K562 (cell line): ENCODE results near the gene ZNF586. TPM values are rescaled to one million over a fixed set of nuclear protein-coding genes. Genes with fewer than 3 reads are reported as not detected.
"Not testable (repeated sequence)": the region's sequence is repeated elsewhere in the genome, so short reads cannot be mapped to it uniquely, and the experiment has no call there.

Experiments
- ATAC-seq: fragments of 200-7000 bp; cut with Tn5 transposase; 3 replicates; pipeline ENCODE4 v1.9.1; 2020; ENCODE audit warnings: moderate library complexity
- BruUV-seq: library from RNA; stranded (reverse); fragments of 400-500 nt; replicated peaks from 2 replicates; lab custom pipeline; 2021; lab: Mats Ljungman, UMichigan
- CTCF ChIA-PET: fragments of 300-600 bp; formaldehyde crosslinking; extraction: SDS; loops from one replicate; lab custom pipeline; 2021; ENCODE audit warnings: low intra/inter-chr PET ratio; lab: Yijun Ruan, JAX
- POLR2A ChIA-PET: fragments of 300-600, 350-650 bp; sonication (Branson Sonifier 250); formaldehyde crosslinking; extraction: SDS; loops from one replicate; lab custom pipeline; 2021; ENCODE audit warnings: antibody characterized with exemption, inconsistent platforms; lab: Yijun Ruan, JAX
- DNase-seq, 4 experiments: peaks; one replicate each; pipeline versions ENCODE4 v3.0.0 to v3.0.0-alpha.2; 2011 to 2018; ENCODE audit warnings: low spot score in 3 of 4, mixed read lengths in 3 of 4; ENCODE audit errors: extremely low read depth in 1 of 4
- FAIRE-seq: peaks from 2 replicates; lab custom pipeline; 2011; peaks lifted over from hg19 to GRCh38; lab: Jason Lieb, UNC
- H2AFZ ChIP-seq: 2 replicates; pipeline ENCODE4 v1.6.0; 2011; ENCODE audit warnings: low read depth, low read length, control low read depth, inconsistent platforms
- H3K27ac ChIP-seq: fragments of 200-600 bp; 3 replicates; pipeline ENCODE4 v1.8.0; 2011; ENCODE audit warnings: low read depth, mild to moderate bottlenecking, control low read depth, inconsistent platforms, low read length, moderate library complexity, mixed read lengths; ENCODE audit errors: extremely low read depth
- H3K27me3 ChIP-seq, 2 experiments: fragments of 300-600 bp in 1 of 2; 2 replicates in 1 of 2; 3 replicates in 1 of 2; pipeline versions ENCODE4 v1.6.0 to v1.8.0; 2011; ENCODE audit warnings: inconsistent platforms in 2 of 2, low read length in 2 of 2, mild to moderate bottlenecking in 1 of 2, mixed read lengths in 1 of 2, moderate library complexity in 1 of 2; ENCODE audit not compliant: control insufficient read depth in 2 of 2, insufficient read depth in 2 of 2
- H3K36me3 ChIP-seq: fragments of 300-600 bp; 3 replicates; pipeline ENCODE4 v1.8.0; 2011; ENCODE audit warnings: mild to moderate bottlenecking, low read length, inconsistent platforms; ENCODE audit not compliant: control insufficient read depth, insufficient read depth
- H3K4me1 ChIP-seq, 2 experiments: fragments of 200-600 bp in 1 of 2; replicated peaks in 1 of 2; 2 replicates in 1 of 2; 3 replicates in 1 of 2; pipeline versions ENCODE4 v1.5.1 to v1.8.0; 2011; ENCODE audit warnings: inconsistent platforms in 2 of 2, low read length in 2 of 2, mild to moderate bottlenecking in 1 of 2, mixed read lengths in 1 of 2, moderate library complexity in 1 of 2; ENCODE audit not compliant: control insufficient read depth in 2 of 2, insufficient read depth in 2 of 2
- H3K4me2 ChIP-seq: 2 replicates; pipeline ENCODE4 v1.6.1; 2011; ENCODE audit warnings: low read length, control low read depth, inconsistent platforms, mixed read lengths; ENCODE audit not compliant: insufficient read depth
- H3K4me3 ChIP-seq: fragments of 200-600 bp; sonication (generic), shearing (Covaris generic); 2 replicates; pipeline ENCODE4 v1.5.1; 2016; ENCODE audit warnings: control low read depth, inconsistent platforms
- H3K79me2 ChIP-seq: fragments of 200-600 bp; 3 replicates; pipeline ENCODE4 v1.8.0; 2011; ENCODE audit warnings: low read length, inconsistent platforms; ENCODE audit not compliant: control insufficient read depth, insufficient read depth
- H3K9ac ChIP-seq, 2 experiments: 2 replicates each; pipeline versions ENCODE4 v1.6.0 to v1.6.1; 2011; ENCODE audit warnings: low read depth in 2 of 2, low read length in 2 of 2, control low read depth in 1 of 2, inconsistent platforms in 1 of 2, mild to moderate bottlenecking in 1 of 2, mixed read lengths in 1 of 2; ENCODE audit not compliant: insufficient read depth in 1 of 2
- H3K9me1 ChIP-seq: one replicate; pipeline ENCODE4 v1.6.0; 2011; ENCODE audit warnings: inconsistent platforms, mild to moderate bottlenecking, low read length, moderate library complexity; ENCODE audit not compliant: control insufficient read depth, insufficient read depth
- H3K9me3 ChIP-seq: replicated peaks from 2 replicates; pipeline ENCODE4 v1.5.1; 2011; ENCODE audit warnings: low read depth, low read length, inconsistent platforms; ENCODE audit not compliant: control insufficient read depth, insufficient read depth
- H4K20me1 ChIP-seq: replicated peaks from 2 replicates; pipeline ENCODE4 v1.6.1; 2011; ENCODE audit warnings: low read length, inconsistent platforms, mixed read lengths; ENCODE audit not compliant: control insufficient read depth, insufficient read depth
- WGBS: fragments of 100-300 bp; shearing (Covaris generic); methylation state at CpG from one replicate; pipeline ENCODE4 v1.1.6; 2016; ENCODE audit warnings: low coverage, mixed read lengths; ENCODE audit not compliant: insufficient coverage; ENCODE audit errors: missing lambda C conversion rate; 5-methylcytosine and 5-hydroxymethylcytosine counted together
- in situ Hi-C: fragments of 300-500 bp; cut with MboI; formaldehyde crosslinking; loops from 4 replicates; pipeline ENCODE4 v1.15.0; 2018; ENCODE audit warnings: inconsistent platforms, mixed read lengths
- intact Hi-C: fragments of 100-400 bp; cut with micrococcal nuclease; formaldehyde crosslinking; loops from 2 replicates; pipeline ENCODE4 v1.14.2; 2022
- polyA plus RNA-seq, 8 experiments: library from polyadenylated mRNA; depleted of rRNA in 4 of 8; stranded (reverse) in 5 of 8; unstranded in 3 of 8; fragments of >200 nt; fragmentation: Nextera tagmentation in 2 of 8; fragmentation: Illumina TruSeq in 1 of 8; extraction: Ambion mirVana in 2 of 8; extraction: Trizol in 1 of 8; gene quantifications; 2 replicates each; pipeline versions ENCODE4 v1.2.1 to v1.2.3, GENCODE V29; 2011 to 2014; ENCODE audit warnings: inconsistent platforms in 1 of 8, missing spikeins in 1 of 8
- total RNA-seq, 7 experiments: library from RNA; depleted of rRNA in 6 of 7; stranded (reverse); fragments of >200 nt in 6 of 7; fragmentation: Illumina TruSeq in 2 of 7; extraction: Trizol in 2 of 7; gene quantifications; 2 replicates each; pipeline versions ENCODE4 v1.2.1 to v1.2.3, GENCODE V29; 2011 to 2021; ENCODE audit warnings: low replicate concordance in 1 of 7

The ZNF586 gene
- total and polyA plus RNA-seq, 9 of the 15 experiments (the other 6 are each of a cell fraction or from before 2014, with no cell fraction given) = 2.5 to 12.6 (median 8.4) TPM

- H3K36me3 ChIP-seq = peaks cover 58% of the 10 kb centered on the region
- POLR2A ChIA-PET = interaction anchor here (0.6 to 0.7 kb wide), 2 partner anchors 28 to 73 kb away, joined by 3 read pairs; partner anchors contain the start of gene ZNF587
These were observed 52.0 kb downstream of the ZNF586 start for GRCh38 chr19:57821501-57821900.

GRCh38 chr19:57823155-57823554 lies 53.7 kb downstream of the ZNF586 start:
- H3K27ac ChIP-seq, H3K4me1 ChIP-seq, BruUV-seq, H2AFZ ChIP-seq, H3K4me3 ChIP-seq, DNase-seq, in situ Hi-C loops, FAIRE-seq, H3K9me1 ChIP-seq, ATAC-seq, CTCF ChIA-PET, H3K4me2 ChIP-seq, POLR2A ChIA-PET, H3K9me3 ChIP-seq, H4K20me1 ChIP-seq, H3K27me3 ChIP-seq, H3K9ac ChIP-seq, intact Hi-C loops: not testable (repeated sequence)
- Histone ChIP-seq H3K79me2 (peaks cover 85% of the 10 kb centered on the region), H3K36me3 (peaks cover 65% of the 10 kb centered on the region)
- 100% methylated on average over 1 of the region's 2 CpGs for WGBS

More at GRCh38 chr19:57821501-57821900, 52.0 kb downstream of the ZNF586 start:
- H3K9ac ChIP-seq, intact Hi-C loops, H3K9me3 ChIP-seq, H4K20me1 ChIP-seq, H3K27me3 ChIP-seq, ATAC-seq, H3K27ac ChIP-seq, FAIRE-seq, H3K4me3 ChIP-seq, H2AFZ ChIP-seq, in situ Hi-C loops, H3K9me1 ChIP-seq, CTCF ChIA-PET, BruUV-seq, H3K4me2 ChIP-seq, DNase-seq: not testable (repeated sequence)
- 100% methylated on average over 2 of the region's 3 CpGs for WGBS
- peaks cover 4 to 13% of the 10 kb centered on the region in 2 experiments; a peak in 3 of 5 replicates for H3K4me1 ChIP-seq
- H3K79me2 ChIP-seq = peaks cover 74% of the 10 kb centered on the region

- H3K9me1 ChIP-seq, H3K4me1 ChIP-seq, ATAC-seq, FAIRE-seq, DNase-seq, H3K9me3 ChIP-seq, H3K27me3 ChIP-seq, in situ Hi-C loops, H3K4me2 ChIP-seq, H3K4me3 ChIP-seq, POLR2A ChIA-PET, H3K27ac ChIP-seq, H3K9ac ChIP-seq, H4K20me1 ChIP-seq, intact Hi-C loops, H2AFZ ChIP-seq, BruUV-seq, CTCF ChIA-PET: not testable (repeated sequence)
- WGBS = 91% methylated on average over 4 of the region's 4 CpGs
- Histone ChIP-seq H3K79me2 (peaks cover 86% of the 10 kb centered on the region), H3K36me3 (peaks cover 65% of the 10 kb centered on the region)
These were observed 54.1 kb downstream of the ZNF586 start for GRCh38 chr19:57823608-57824007.
